ENCODE measurements around the gene KANK3. TPM values are rescaled to one million over a fixed set of nuclear protein-coding genes. Genes with fewer than 3 reads are reported as not detected.

KANK3 gene
- total RNA-seq, 2 donors from 2014 or later = 10.0 to 13.0 TPM

DNA sequence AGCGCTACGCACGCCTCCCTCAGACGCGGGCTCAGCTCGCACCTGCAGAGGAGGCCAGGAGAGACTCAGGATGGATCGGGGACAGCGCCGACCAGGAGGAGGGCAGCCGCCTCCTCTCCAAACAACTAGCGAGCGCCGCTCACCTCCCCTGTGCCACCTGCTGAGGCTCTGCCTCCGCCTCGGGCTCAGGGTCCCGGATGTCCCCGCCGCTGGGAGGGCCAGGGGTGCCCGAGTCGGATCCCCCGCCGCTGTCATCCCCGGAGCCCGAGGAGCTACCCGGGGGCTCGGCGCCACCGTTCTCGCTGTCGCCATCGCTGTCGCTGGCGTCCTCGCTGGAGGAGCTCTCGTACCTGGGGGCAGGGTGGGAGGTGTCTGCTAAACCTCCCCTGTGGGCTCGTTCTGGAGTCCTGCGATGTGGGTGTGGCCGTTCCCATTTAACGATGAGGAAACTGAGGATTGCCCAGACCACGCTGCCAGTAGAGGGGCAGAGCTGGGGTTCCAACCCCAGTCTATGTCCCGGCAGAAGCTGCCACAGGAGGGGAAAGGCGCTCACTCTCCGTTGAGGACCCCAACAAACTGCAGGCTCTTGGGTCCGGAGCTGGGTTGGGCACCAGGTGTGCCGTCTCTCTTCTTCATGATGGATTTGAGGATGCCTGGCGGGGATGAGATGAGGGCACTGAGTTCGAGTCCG, 9.2 kb downstream of the KANK3 start:
- H3K27ac ChIP-seq = no peak overlapping the region
- no peak for ATAC-seq (ENCODE audit: insufficient number of reproducible peaks, low FRiP score, low read depth)
- no peak for DNase-seq (ENCODE audit: low spot score)
- H3K4me1 ChIP-seq (ENCODE audit: control insufficient read depth in 1 of 2, low read depth in 2 of 2) = peaks cover 4 to 22% of the 10 kb centered on the region in 2 donors
- no peaks in the 10 kb centered on the region for H3K36me3 ChIP-seq
- H3K9me3 ChIP-seq = no peaks in the 10 kb centered on the region
- H3K27me3 ChIP-seq (replicated peaks; ENCODE audit: insufficient read depth) = peaks cover 8% of the 10 kb centered on the region
- no peak overlapping the region for H3K4me3 ChIP-seq
- TF ChIP-seq, protein P1, sequence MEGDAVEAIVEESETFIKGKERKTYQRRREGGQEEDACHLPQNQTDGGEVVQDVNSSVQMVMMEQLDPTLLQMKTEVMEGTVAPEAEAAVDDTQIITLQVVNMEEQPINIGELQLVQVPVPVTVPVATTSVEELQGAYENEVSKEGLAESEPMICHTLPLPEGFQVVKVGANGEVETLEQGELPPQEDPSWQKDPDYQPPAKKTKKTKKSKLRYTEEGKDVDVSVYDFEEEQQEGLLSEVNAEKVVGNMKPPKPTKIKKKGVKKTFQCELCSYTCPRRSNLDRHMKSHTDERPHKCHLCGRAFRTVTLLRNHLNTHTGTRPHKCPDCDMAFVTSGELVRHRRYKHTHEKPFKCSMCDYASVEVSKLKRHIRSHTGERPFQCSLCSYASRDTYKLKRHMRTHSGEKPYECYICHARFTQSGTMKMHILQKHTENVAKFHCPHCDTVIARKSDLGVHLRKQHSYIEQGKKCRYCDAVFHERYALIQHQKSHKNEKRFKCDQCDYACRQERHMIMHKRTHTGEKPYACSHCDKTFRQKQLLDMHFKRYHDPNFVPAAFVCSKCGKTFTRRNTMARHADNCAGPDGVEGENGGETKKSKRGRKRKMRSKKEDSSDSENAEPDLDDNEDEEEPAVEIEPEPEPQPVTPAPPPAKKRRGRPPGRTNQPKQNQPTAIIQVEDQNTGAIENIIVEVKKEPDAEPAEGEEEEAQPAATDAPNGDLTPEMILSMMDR (IDR thresholded peaks at IDR 0.05) = no peak

DNA sequence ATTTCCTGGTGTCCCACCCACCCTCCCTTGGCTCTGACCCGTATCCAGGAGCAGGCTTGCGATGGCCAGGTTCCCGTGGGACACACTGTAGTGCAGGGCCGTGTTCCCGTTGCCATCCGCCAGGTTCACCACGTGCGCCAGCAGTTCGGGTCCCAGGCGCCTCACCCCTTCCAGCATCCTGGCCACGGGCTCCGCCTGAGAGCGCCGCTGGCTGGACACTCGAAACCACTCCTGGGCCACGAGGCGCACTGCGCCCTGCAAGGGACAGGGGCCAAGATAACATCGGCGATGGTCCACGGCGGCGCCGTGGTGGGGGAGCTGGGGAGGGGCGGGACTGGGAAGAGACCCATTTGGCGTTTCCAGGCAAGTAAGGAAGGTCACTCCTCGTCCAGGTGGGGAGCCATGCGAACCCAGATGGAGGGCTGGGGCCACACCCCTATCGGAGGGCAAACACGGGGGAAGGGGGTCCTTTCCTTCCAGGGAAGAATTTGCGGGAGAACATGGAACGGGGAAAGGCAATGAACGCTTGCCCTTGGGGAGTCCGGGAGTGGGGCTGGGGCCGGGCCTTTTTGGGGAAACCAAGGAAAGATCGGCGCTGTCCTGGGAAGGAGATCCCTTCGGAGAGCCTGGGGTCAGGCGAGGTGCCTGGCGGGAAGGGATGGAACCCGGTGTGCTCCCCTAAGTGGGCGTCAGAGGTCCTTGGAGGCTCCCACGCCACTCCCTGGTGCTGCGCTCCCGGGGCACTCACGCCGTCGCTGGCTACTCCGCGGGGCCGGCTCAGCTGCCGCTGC, 9.9 kb downstream of the KANK3 start:
- Histone ChIP-seq H3K4me3 (no peak overlapping the region), H3K4me1 (ENCODE audit: control insufficient read depth in 1 of 2, low read depth in 2 of 2) (peaks cover 4 to 22% of the 10 kb centered on the region in 2 donors), H3K9me3 (no peaks in the 10 kb centered on the region), H3K27ac (no peak overlapping the region), H3K27me3 (replicated peaks; ENCODE audit: insufficient read depth) (peaks cover 8% of the 10 kb centered on the region), H3K36me3 (no peaks in the 10 kb centered on the region)
- ATAC-seq (ENCODE audit: insufficient number of reproducible peaks, low FRiP score, low read depth) = no peak
- no peak for DNase-seq (ENCODE audit: low spot score)
- TF ChIP-seq, protein P1 (IDR thresholded peaks at IDR 0.05) = no peak

DNA sequence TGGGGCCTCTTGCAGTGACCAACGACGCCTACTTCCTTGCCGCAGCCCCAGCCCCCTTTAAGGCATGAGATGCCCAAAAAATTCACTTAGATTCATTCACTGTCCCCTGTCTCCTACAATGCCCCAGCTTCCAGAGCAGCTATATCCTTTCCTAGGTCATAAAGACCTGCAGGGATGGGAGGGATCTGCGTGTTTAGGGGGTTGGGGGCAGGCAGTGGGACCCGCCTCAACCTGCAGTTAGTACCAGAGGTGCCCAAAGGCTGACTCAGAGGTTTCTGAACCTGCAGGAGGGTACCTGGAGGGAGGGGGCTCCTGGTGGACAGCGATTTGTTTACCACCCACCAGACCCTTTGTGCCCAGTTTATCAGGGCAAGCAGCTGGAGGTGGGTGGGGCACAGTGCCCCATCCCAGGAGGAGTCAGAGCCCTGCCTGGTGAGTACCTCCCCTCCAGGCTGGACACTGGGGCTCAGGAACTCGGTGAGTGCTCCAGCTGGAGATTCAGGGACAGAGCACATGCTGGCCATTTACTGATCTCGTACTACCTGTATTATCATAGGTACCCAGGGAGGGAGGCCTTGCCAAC, 11.7 kb downstream of the KANK3 start:
- no peaks in the 10 kb centered on the region for H3K36me3 ChIP-seq
- peaks cover 4 to 22% of the 10 kb centered on the region in 2 donors for H3K4me1 ChIP-seq (ENCODE audit: control insufficient read depth in 1 of 2, low read depth in 2 of 2)
- no peak for DNase-seq (ENCODE audit: low spot score)
- no peaks in the 10 kb centered on the region for H3K9me3 ChIP-seq
- no peak overlapping the region for H3K27ac ChIP-seq
- H3K4me3 ChIP-seq = no peak overlapping the region
- no peak for ATAC-seq (ENCODE audit: insufficient number of reproducible peaks, low FRiP score, low read depth)
- TF ChIP-seq, protein P1 (IDR thresholded peaks at IDR 0.05) = no peak
- H3K27me3 ChIP-seq (replicated peaks; ENCODE audit: insufficient read depth) = no peaks in the 10 kb centered on the region

DNA sequence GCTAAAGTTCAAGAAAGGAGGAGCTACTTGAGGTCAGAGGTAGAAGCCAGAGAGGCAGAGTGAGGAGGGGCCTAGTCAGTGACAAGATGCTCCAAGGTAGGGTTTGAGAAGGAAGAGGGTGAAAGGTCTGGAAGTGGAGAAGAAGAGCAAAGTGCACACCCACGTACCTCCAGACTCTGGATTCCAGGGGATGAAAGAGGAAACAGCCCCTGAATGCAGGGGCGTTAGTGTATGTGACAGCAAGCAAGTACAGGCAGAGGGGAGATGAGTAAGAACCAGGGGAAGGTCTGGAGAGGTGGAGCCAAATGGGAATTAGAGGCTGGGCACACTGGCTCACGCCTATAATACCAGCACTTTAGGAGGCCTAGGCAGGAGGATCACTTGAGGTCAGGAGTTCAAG, 13.1 kb downstream of the KANK3 start:
- Histone ChIP-seq H3K9me3 (no peaks in the 10 kb centered on the region), H3K4me1 (ENCODE audit: control insufficient read depth in 1 of 2, low read depth in 2 of 2) (peaks cover 4 to 14% of the 10 kb centered on the region in 2 donors), H3K4me3 (no peak overlapping the region), H3K27me3 (replicated peaks; ENCODE audit: insufficient read depth) (no peaks in the 10 kb centered on the region), H3K27ac (no peak overlapping the region), H3K36me3 (no peaks in the 10 kb centered on the region)
- TF ChIP-seq, protein P1 (IDR thresholded peaks at IDR 0.05) = no peak
- no peak for DNase-seq (ENCODE audit: low spot score)
- no peak for ATAC-seq (ENCODE audit: insufficient number of reproducible peaks, low FRiP score, low read depth)

DNA sequence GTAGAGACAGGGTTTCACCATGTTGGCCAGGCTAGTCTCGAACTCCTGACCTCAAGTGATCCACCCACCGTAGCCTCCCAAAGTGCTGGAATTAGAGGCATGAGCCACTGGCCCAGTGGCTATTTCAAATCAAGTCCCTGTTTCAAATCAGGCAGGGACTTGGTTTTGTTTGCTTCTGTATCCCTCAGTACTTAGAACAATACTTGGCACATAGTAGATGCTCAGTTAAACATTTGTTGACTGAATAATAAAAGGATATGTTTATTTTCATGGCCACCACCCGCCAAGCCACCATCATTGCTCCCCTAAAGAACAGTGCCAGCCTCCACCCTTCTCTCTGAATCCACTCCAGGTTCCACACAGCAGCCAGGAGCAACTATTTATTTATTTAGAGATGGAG, 17.6 kb downstream of the KANK3 start:
- Histone ChIP-seq H3K9me3 (no peaks in the 10 kb centered on the region), H3K4me1 (ENCODE audit: control insufficient read depth in 1 of 2, low read depth in 2 of 2) (peaks cover 14 to 17% of the 10 kb centered on the region in 2 donors), H3K27me3 (replicated peaks; ENCODE audit: insufficient read depth) (no peaks in the 10 kb centered on the region), H3K36me3 (peaks cover 13% of the 10 kb centered on the region), H3K4me3 (no peak overlapping the region), H3K27ac (no peak overlapping the region)
- ATAC-seq (ENCODE audit: insufficient number of reproducible peaks, low FRiP score, low read depth) (no peak), DNase-seq (ENCODE audit: low spot score) (no peak)
- TF ChIP-seq, protein P1 (IDR thresholded peaks at IDR 0.05) = no peak

Data from thoracic aorta (tissue), 2 donors.